ENCODE measurements around the gene MEX3A. TPM values are rescaled to one million over a fixed set of nuclear protein-coding genes. Genes with fewer than 3 reads are reported as not detected.
A peak's percentile ranks its signal among the peaks of the same experiment; 100 is the strongest.
"Not testable (repeated sequence)": the region's sequence is repeated elsewhere in the genome, so short reads cannot be mapped to it uniquely, and the experiment has no call there.

MEX3A gene
- polyA plus RNA-seq, 3 donors, result under 0.01 to 0.43 (median 0.26) TPM

GRCh38 chr1:156120318-156120717 lies 38.1 kb upstream of the MEX3A start:
- WGBS, 3 donors, result 82 to 87% (median 83%) methylated on average over 3 of the region's 3 CpGs

GRCh38 chr1:156119503-156120209 lies 37.4 kb upstream of the MEX3A start:
- 33 to 70% (median 38%) methylated on average over 3 of the region's 3 CpGs for WGBS, 3 donors
- H3K27ac ChIP-seq (ENCODE audit: low read depth, low read length), result no peak overlapping the region

More at GRCh38 chr1:156120318-156120717, 38.1 kb upstream of the MEX3A start:
- H3K27ac ChIP-seq (ENCODE audit: low read depth, low read length), result no peak overlapping the region

- no peak overlapping the region for H3K27ac ChIP-seq (ENCODE audit: low read depth, low read length)
- 15 to 54% (median 35%) methylated on average over 8 of the region's 8 CpGs for WGBS, 3 donors
Observed at GRCh38 chr1:156118177-156118868, 36.1 kb upstream of the MEX3A start.

- WGBS, 3 donors, result 57 to 64% (median 60%) methylated on average over 13 of the region's 13 CpGs
- no peak overlapping the region for H3K27ac ChIP-seq (ENCODE audit: low read depth, low read length)
Observed at GRCh38 chr1:156117414-156118176, 35.3 kb upstream of the MEX3A start.

- WGBS, 3 donors, result 54 to 84% (median 56%) methylated on average over 5 of the region's 5 CpGs
- H3K27ac ChIP-seq (ENCODE audit: low read depth, low read length), result not testable (repeated sequence)
Observed at GRCh38 chr1:156116731-156117130, 34.5 kb upstream of the MEX3A start.

- 3 to 9% (median 7%) methylated on average over 19 of the region's 19 CpGs for WGBS, 3 donors
Observed at GRCh38 chr1:156115514-156116374, 33.5 kb upstream of the MEX3A start.

GRCh38 chr1:156114919-156115513 lies 32.8 kb upstream of the MEX3A start:
- H3K27ac ChIP-seq (ENCODE audit: low read depth, low read length), result peak overlapping the region; percentile 93
- 0 to 1% (median 0%) methylated on average over 48 to 49 of the region's 49 CpGs for WGBS, 3 donors

More at GRCh38 chr1:156115514-156116374, 33.5 kb upstream of the MEX3A start:
- peak overlapping the region; percentile 93 for H3K27ac ChIP-seq (ENCODE audit: low read depth, low read length)

GRCh38 chr1:156114101-156114918 lies 32.0 kb upstream of the MEX3A start, which contains the start of gene LMNA:
TSS of gene LMNA (plus strand) at chr1:156114711. CDS start at chr1:156114919, 208 bp downstream.
- peak within 1 kb of the TSS; percentile 93 for H3K27ac ChIP-seq (ENCODE audit: low read depth, low read length)
- WGBS, 3 donors, result 1% methylated on average over 28 to 37 of the region's 37 CpGs

- 51 to 55% (median 53%) methylated on average over 4 of the region's 4 CpGs for WGBS, 3 donors
Observed at GRCh38 chr1:156113282-156113950, 31.2 kb upstream of the MEX3A start.

GRCh38 chr1:156112276-156113137 lies 30.2 kb upstream of the MEX3A start:
- H3K27ac ChIP-seq (ENCODE audit: low read depth, low read length), result no peak overlapping the region
- WGBS, 3 donors, result 72 to 79% (median 74%) methylated on average over 10 of the region's 10 CpGs

More at GRCh38 chr1:156113282-156113950, 31.2 kb upstream of the MEX3A start:
- H3K27ac ChIP-seq (ENCODE audit: low read depth, low read length), result peak overlapping the region; percentile 8

- no peak overlapping the region for H3K27ac ChIP-seq (ENCODE audit: low read depth, low read length)
- 58 to 75% (median 71%) methylated on average over 4 of the region's 4 CpGs for WGBS, 3 donors
Observed at GRCh38 chr1:156111355-156111962, 29.2 kb upstream of the MEX3A start.

GRCh38 chr1:156110252-156110651 lies 28.0 kb upstream of the MEX3A start:
- no peak overlapping the region for H3K27ac ChIP-seq (ENCODE audit: low read depth, low read length)
- WGBS, 3 donors, result 80 to 88% (median 82%) methylated on average over 2 of the region's 2 CpGs

GRCh38 chr1:156108664-156109241 lies 26.5 kb upstream of the MEX3A start:
- no peak overlapping the region for H3K27ac ChIP-seq (ENCODE audit: low read depth, low read length)
- WGBS, 3 donors, result 74 to 91% (median 84%) methylated on average over 6 of the region's 6 CpGs

- whole genome bisulfite sequencing, 3 donors, result 77 to 95% (median 94%) methylated on average over 3 of the region's 3 CpGs
- H3K27ac ChIP-seq (ENCODE audit: low read depth, low read length), result no peak overlapping the region
Observed at GRCh38 chr1:156108057-156108456, 25.8 kb upstream of the MEX3A start.
